PC-9 (cell line): ENCODE data around the gene PES1. TPM values are rescaled to one million over a fixed set of nuclear protein-coding genes. Genes with fewer than 3 reads are reported as not detected.
"Not testable (repeated sequence)": the region's sequence is repeated elsewhere in the genome, so short reads cannot be mapped to it uniquely, and the experiment has no call there.

ENCODE experiments used
- BruUV-seq: library from RNA; stranded (reverse); fragments of 400-500 nt; replicated peaks from 2 replicates; lab custom pipeline; 2021; lab: Mats Ljungman, UMichigan
- CTCF ChIA-PET: fragments of 300-600 bp; sonication (Branson Sonifier 250); formaldehyde crosslinking; loops from one replicate; lab custom pipeline; 2022; ENCODE audit warnings: antibody characterized with exemption; lab: Charles Lee
- POLR2A ChIA-PET: fragments of 300-600 bp; sonication (Branson Sonifier 250); formaldehyde crosslinking; loops from one replicate; lab custom pipeline; 2022; ENCODE audit warnings: antibody characterized with exemption; ENCODE audit not compliant: unreplicated experiment; lab: Charles Lee
- DNase-seq, 2 experiments: peaks; one replicate each; pipeline versions ENCODE4 v3.0.0 to v3.0.0-alpha.2; 2015 to 2022; ENCODE audit warnings: mixed read lengths in 1 of 2
- H2AFZ ChIP-seq: fragments of 200-600 bp; sonication (generic); 2 replicates; pipeline ENCODE4 v1.8.1; 2017; ENCODE audit warnings: antibody characterized with exemption
- H3F3A ChIP-seq: fragments of 200-600 bp; sonication (generic); 2 replicates; pipeline ENCODE4 v1.8.1; 2017; ENCODE audit warnings: antibody characterized with exemption, mild to moderate bottlenecking, low read depth; ENCODE audit not compliant: insufficient read depth
- H3K27ac ChIP-seq: fragments of 200-600 bp; sonication (generic); 2 replicates; pipeline ENCODE4 v1.6.1; 2016; ENCODE audit warnings: mixed run types
- H3K27me3 ChIP-seq: fragments of 200-600 bp; sonication (generic); 2 replicates; pipeline ENCODE4 v1.6.1; 2016; ENCODE audit warnings: low read depth, mixed run types; ENCODE audit not compliant: insufficient read depth
- H3K36me3 ChIP-seq: fragments of 200-600 bp; sonication (generic); 2 replicates; pipeline ENCODE4 v1.6.1; 2016; ENCODE audit warnings: low read depth, mixed run types
- H3K4me1 ChIP-seq: fragments of 200-600 bp; sonication (generic); replicated peaks from 2 replicates; pipeline ENCODE4 v1.6.1; 2016; ENCODE audit warnings: mixed run types; ENCODE audit not compliant: insufficient read depth
- H3K4me2 ChIP-seq: fragments of 200-600 bp; sonication (generic); 2 replicates; pipeline ENCODE4 v1.6.1; 2017; ENCODE audit warnings: mixed run types
- H3K4me3 ChIP-seq: fragments of 200-600 bp; sonication (generic); 2 replicates; pipeline ENCODE4 v1.6.1; 2016; ENCODE audit warnings: mixed run types
- H3K79me2 ChIP-seq: fragments of 200-600 bp; sonication (generic); 2 replicates; pipeline ENCODE4 v1.6.1; 2017; ENCODE audit warnings: low read depth, mixed run types
- H3K9me2 ChIP-seq: fragments of 200-600 bp; sonication (generic); 2 replicates; pipeline ENCODE4 v1.8.1; 2017; ENCODE audit warnings: mild to moderate bottlenecking; ENCODE audit not compliant: insufficient read depth
- H3K9me3 ChIP-seq: fragments of 200-600 bp; sonication (generic); 2 replicates; pipeline ENCODE4 v1.8.1; 2016; ENCODE audit warnings: low read depth; ENCODE audit not compliant: insufficient read depth
- H4K20me1 ChIP-seq: fragments of 200-600 bp; sonication (generic); 2 replicates; pipeline ENCODE4 v1.8.1; 2017; ENCODE audit not compliant: insufficient read depth
- CTCF ChIP-seq: fragments of 200-600 bp; sonication (generic); conservative IDR thresholded peaks from 2 replicates; pipeline ENCODE4 v1.6.1; 2017; ENCODE audit warnings: mixed run types, antibody characterized with exemption, mild to moderate bottlenecking, moderate library complexity
- EZH2 ChIP-seq: fragments of 200-600 bp; sonication (generic); IDR thresholded peaks from 2 replicates; pipeline ENCODE4 v1.8.0; 2017; ENCODE audit warnings: antibody characterized with exemption, low read depth
- intact Hi-C: fragments of 100-400 bp; cut with micrococcal nuclease; formaldehyde crosslinking; loops from one replicate; pipeline ENCODE4 v1.10.0; 2022; ENCODE audit not compliant: unreplicated experiment
- total RNA-seq: library from RNA; stranded (reverse); gene quantifications from 2 replicates; pipeline ENCODE4 v1.2.3, GENCODE V29; 2021

PES1 gene
- total RNA-seq, 1 experiment from 2014 or later = 94.3 TPM

DNA sequence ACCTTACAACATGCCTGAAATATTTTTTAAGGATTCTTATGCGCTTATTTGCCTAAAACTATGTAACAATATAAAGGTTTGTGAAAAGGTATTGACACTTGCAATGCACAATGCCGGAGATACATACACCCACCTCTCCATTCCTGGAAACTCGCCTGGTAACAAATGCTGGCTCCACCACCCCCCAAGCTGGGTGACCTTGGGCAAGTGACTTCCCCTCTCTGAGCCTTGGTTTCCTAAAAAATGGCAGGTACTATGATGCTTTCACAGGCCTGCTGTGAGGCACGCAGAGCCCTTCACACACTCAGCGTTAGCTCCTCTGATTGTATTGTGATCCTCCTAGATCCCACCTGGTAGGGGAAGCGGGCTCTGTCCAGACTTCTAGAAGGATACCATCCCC lies 19.5 kb downstream of the PES1 start:
- no peaks in the 10 kb centered on the region for H3K4me1 ChIP-seq
- ChIA-PET CTCF (no interaction called here), POLR2A (no interaction called here)
- H3K79me2 ChIP-seq = no peaks in the 10 kb centered on the region
- no peaks in the 10 kb centered on the region for H3K9me2 ChIP-seq
- peaks cover 19% of the 10 kb centered on the region for H4K20me1 ChIP-seq
- intact Hi-C loops = no loop called here
- H3K4me3 ChIP-seq = no peak overlapping the region
- H3K9me3 ChIP-seq = no peaks in the 10 kb centered on the region
- H3K4me2 ChIP-seq = no peak overlapping the region
- TF ChIP-seq EZH2 (no peak), CTCF (no peak)
- no peak overlapping the region for H3K27ac ChIP-seq
- peaks cover 26% of the 10 kb centered on the region for H3F3A ChIP-seq
- no peak for DNase-seq
- H3K27me3 ChIP-seq = no peaks in the 10 kb centered on the region
- BruUV-seq = no TSS peak
- no peaks in the 10 kb centered on the region for H3K36me3 ChIP-seq
- H2AFZ ChIP-seq = no peak overlapping the region

GRCh38 chr22:30569674-30570202 lies 22.0 kb downstream of the PES1 start:
- Histone ChIP-seq H3K4me1 (no peaks in the 10 kb centered on the region), H3K36me3 (no peaks in the 10 kb centered on the region), H3K79me2 (no peaks in the 10 kb centered on the region), H3K4me3 (no peak overlapping the region), H3K4me2 (no peak overlapping the region), H3F3A (peaks cover 17% of the 10 kb centered on the region; the same call in 1 of the 2 replicates), H4K20me1 (peaks cover 16% of the 10 kb centered on the region), H3K27me3 (no peaks in the 10 kb centered on the region), H3K27ac (no peak overlapping the region), H3K9me3 (no peaks in the 10 kb centered on the region), H2AFZ (no peak overlapping the region), H3K9me2 (no peaks in the 10 kb centered on the region)
- ChIA-PET POLR2A (no interaction called here), CTCF (no interaction called here)
- intact Hi-C loops = no loop called here
- BruUV-seq = no TSS peak
- DNase-seq = no peak
- TF ChIP-seq CTCF = no peak

DNA sequence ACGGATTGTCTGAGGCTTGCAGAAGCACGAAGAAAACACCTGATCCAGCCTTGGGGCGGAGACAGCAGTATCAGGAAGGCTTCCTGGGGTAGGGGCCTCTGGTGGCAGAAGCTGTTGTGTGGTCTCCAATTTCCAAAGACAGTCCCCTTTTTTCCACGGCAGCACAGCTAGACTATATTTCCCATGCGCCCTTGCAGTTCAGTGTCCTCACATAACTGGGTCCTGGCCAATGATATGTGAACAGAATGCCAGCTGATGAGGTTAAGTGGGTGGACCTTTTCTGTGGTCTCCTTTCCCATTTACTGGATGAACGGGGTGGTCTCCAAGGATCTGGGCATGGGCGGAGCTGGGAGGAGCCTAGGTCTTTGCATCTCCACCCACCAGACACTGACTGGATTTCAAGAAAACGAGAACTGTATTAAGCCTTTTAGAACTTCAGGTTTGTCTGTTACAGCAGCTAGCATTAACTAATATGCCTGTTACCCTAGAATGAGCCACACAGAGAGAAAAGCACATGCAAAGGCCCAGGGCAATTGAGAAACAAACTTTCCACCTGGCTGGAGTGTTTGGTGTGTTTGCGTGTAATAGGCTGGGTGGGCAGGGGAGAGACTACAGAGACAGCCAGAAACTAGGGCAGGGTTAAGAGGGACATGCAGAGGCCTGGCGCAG lies 23.4 kb downstream of the PES1 start:
- peaks cover 8% of the 10 kb centered on the region for H4K20me1 ChIP-seq
- no peaks in the 10 kb centered on the region for H3K79me2 ChIP-seq
- no peaks in the 10 kb centered on the region for H3K4me1 ChIP-seq
- H3K9me3 ChIP-seq = no peaks in the 10 kb centered on the region
- TF ChIP-seq EZH2 (no peak), CTCF (no peak)
- BruUV-seq = no TSS peak
- H3K27ac ChIP-seq = no peak overlapping the region
- POLR2A ChIA-PET = interaction anchor here (0.7 kb wide), 1 partner anchor 140 kb away, joined by 15 read pairs; no protein-coding TSS in a partner anchor
- intact Hi-C loops = no loop called here
- H3F3A ChIP-seq = peaks cover 16% of the 10 kb centered on the region; the same call in 1 of the 2 replicates
- no peak overlapping the region for H3K4me3 ChIP-seq
- H3K4me2 ChIP-seq = no peak overlapping the region
- no peak for DNase-seq
- H2AFZ ChIP-seq = no peak overlapping the region
- no peaks in the 10 kb centered on the region for H3K9me2 ChIP-seq
- CTCF ChIA-PET = no interaction called here
- no peaks in the 10 kb centered on the region for H3K36me3 ChIP-seq
- no peaks in the 10 kb centered on the region for H3K27me3 ChIP-seq

- H4K20me1 ChIP-seq, H3K4me1 ChIP-seq, DNase-seq, BruUV-seq, H3K79me2 ChIP-seq, H3K4me3 ChIP-seq, H3K27ac ChIP-seq, intact Hi-C loops, POLR2A ChIA-PET, H3K9me2 ChIP-seq, H2AFZ ChIP-seq, H3K4me2 ChIP-seq, CTCF ChIA-PET, H3K36me3 ChIP-seq, H3K9me3 ChIP-seq, H3K27me3 ChIP-seq: not testable (repeated sequence)
- peaks cover 12% of the 10 kb centered on the region; the same call in 1 of the 2 replicates for H3F3A ChIP-seq
Measured at GRCh38 chr22:30567277-30567676, 24.4 kb downstream of the PES1 start.
